IMR-90 (cell line): ENCODE results near the gene SLC2A10.

Experiments used
- MAZ ChIP-seq: IDR thresholded peaks from 2 replicates; pipeline ENCODE4 v1.6.1; 2012; ENCODE audit warnings: low read depth, mild to moderate bottlenecking, low read length, improper control_type of control experiment, moderate library complexity, borderline replicate concordance
- POLR2A ChIP-seq: IDR thresholded peaks from 2 replicates; pipeline ENCODE4 v1.6.1; 2012; ENCODE audit warnings: mild to moderate bottlenecking, low read depth, low read length
- RCOR1 ChIP-seq: IDR thresholded peaks from 2 replicates; pipeline ENCODE4 v1.6.1; 2012; ENCODE audit warnings: mild to moderate bottlenecking, low read length, improper control_type of control experiment; ENCODE audit not compliant: insufficient replicate concordance
- RFX5 ChIP-seq: IDR thresholded peaks from 2 replicates; pipeline ENCODE4 v1.8.0; 2012; ENCODE audit warnings: low read depth, mild to moderate bottlenecking, low read length, moderate library complexity
- TF ChIP-seq, protein P1 (sequence below): conservative IDR thresholded peaks from 2 replicates; pipeline ENCODE4 v1.5.1; 2012; ENCODE audit warnings: mild to moderate bottlenecking, low read depth, low read length, improper control_type of control experiment

DNA sequence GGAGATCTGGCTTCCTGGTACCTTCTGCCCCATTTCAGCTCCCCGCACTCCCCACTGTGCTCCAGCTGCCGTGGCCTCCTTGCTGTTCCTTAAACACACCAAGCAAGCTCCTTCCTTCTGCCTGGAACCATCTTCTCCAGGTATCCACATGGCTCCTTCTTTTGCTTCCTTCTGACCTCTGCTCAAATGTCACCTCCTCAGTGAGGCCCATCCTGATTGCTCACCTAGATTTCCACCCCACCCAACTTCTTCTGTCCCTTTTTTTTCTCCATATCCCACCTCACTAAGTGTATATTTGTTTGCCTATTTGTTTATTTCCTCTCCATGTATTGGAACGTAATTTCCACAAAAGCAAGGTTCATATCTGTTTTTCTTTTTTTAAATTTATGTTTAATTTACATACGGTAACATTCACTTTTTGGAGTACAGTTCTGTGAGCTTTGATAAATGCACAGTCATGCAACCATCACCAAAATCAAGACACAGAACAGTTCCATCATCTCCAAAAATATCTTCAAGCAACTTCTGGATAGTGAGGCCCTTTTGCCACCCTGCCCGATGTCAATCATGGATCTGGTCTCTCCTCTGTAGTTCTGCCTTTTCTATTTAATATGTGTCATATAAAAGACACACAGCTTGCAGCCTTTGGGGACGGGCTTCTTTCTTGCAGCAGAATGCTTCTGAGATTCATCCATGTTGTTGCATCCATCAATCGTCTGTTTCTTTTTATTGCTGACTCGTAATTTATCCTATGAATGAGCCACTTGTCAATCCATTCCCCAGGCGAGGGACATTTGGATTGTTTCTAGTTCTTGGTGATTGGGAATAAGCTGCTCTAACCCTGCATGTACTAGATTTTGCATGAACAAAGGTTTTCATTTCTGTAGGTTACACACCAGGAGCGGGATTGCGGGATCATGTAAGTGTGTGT lies 46.3 kb downstream of the SLC2A10 start:
- TF ChIP-seq, protein P1, sequence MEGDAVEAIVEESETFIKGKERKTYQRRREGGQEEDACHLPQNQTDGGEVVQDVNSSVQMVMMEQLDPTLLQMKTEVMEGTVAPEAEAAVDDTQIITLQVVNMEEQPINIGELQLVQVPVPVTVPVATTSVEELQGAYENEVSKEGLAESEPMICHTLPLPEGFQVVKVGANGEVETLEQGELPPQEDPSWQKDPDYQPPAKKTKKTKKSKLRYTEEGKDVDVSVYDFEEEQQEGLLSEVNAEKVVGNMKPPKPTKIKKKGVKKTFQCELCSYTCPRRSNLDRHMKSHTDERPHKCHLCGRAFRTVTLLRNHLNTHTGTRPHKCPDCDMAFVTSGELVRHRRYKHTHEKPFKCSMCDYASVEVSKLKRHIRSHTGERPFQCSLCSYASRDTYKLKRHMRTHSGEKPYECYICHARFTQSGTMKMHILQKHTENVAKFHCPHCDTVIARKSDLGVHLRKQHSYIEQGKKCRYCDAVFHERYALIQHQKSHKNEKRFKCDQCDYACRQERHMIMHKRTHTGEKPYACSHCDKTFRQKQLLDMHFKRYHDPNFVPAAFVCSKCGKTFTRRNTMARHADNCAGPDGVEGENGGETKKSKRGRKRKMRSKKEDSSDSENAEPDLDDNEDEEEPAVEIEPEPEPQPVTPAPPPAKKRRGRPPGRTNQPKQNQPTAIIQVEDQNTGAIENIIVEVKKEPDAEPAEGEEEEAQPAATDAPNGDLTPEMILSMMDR, result no peak
- TF ChIP-seq MAZ (no peak), POLR2A (no peak), RFX5 (no peak), RCOR1 (no peak)
